GM21515 (cell line): ENCODE measurements around the gene THAP2.
A peak's percentile ranks its signal among the peaks of the same experiment; 100 is the strongest.

ENCODE experiments used
- ATAC-seq: cut with Tn5 transposase; IDR thresholded peaks from one replicate; pipeline ENCODE4 v1.9.1; 2021; ENCODE audit not compliant: unreplicated experiment

The THAP2 gene

DNA sequence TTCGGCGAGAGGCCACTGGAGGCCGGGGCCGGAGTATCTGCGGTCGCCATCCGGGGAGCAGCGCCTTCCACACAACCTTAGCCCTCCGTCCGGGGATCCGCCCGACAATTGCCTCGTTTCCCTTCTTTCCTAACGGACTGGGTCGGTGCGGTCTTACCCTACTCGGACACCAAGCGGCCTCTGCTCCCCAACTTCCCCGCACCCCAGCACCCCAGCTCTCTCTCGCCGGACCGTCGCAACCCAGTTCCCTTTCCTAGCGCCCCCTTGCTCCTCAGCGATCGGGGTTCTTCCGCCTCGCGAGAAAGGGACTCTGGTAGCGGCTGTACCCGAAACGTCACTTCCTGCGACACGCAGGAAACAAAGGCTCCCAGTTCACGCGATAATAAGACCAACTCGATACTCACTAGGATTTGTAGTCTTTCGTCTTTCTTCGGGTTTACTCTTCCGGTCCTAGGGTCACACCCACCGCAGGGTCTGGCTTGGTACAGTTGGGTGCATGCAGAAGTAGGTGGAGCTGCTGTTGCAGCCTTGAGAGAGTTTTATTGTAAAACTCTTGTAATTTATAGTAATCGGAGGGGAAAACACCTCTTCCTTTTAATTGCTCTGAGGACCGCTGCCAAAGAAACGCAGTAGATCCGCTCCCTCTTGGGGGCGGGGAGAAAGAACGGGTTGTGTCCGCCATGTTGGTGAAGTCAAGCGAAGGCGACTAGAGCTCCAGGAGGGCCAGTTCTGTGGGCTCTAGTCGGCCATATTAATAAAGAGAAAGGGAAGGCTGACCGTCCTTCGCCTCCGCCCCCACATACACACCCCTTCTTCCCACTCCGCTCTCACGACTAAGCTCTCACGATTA lies at the start of gene THAP2, which contains the start of gene ZFC3H1:
Gene THAP2, plus strand, starts transcription at position 741 of the 850 bp plus-strand sequence. CDS start 209 bp downstream, outside the sequence.
Gene ZFC3H1, minus strand, starts transcription at position 288 of the 850 bp plus-strand sequence. Its CDS starts 238 bp downstream, at position 50.
- peak; percentile 88 for ATAC-seq

GRCh38 chr12:71621938-71622337 lies 42.2 kb upstream of the THAP2 start:
- ATAC-seq = no peak

- no peak for ATAC-seq
Measured at GRCh38 chr12:71625476-71625875, 38.6 kb upstream of the THAP2 start.

DNA sequence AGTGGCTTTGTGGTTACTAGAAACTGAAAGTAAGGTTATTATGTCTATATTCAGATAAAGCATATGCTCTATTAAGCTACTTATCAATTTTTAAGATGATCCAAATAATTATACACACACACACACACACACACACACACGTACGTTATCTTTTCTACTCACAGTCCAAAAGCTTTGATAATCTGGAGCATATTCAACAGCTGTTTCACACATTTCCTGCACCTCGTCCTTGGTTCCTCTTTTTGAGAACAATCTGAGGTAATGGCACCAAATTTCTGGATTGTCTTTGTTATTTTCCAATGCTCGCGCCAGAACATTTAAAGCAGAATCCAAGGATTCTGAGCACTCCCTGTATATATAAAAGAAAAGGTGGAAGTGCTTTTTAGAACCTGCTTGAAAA lies 38.0 kb upstream of the THAP2 start:
- ATAC-seq = no peak

- no peak for ATAC-seq
Measured at GRCh38 chr12:71626768-71627167, 37.3 kb upstream of the THAP2 start.

- ATAC-seq = no peak
Measured at GRCh38 chr12:71627438-71628002, 36.6 kb upstream of the THAP2 start.

- peak; percentile 53 for ATAC-seq
Measured at GRCh38 chr12:71636704-71637115, 27.4 kb upstream of the THAP2 start.

GRCh38 chr12:71638499-71638898 lies 25.6 kb upstream of the THAP2 start:
- no peak for ATAC-seq

DNA sequence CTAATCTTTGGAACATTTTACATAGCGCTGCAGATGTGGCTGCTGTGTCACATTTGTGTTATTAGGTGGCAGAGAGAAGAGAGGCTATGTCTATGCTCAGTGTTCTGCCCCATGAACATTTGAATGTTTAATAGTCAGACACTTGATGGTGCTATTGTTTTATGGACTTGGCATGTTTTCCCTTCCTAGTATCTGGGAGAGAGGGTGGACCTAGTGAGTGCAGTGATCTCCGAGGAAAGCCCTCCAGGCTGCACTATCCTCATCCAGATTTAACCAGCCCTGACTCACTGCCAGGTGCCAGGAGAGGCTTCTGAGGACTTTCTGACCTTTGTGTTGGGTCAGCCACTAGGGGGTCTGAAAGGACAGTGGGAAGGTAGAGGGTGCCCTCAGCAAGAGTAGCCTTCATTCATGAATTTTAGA lies 24.8 kb upstream of the THAP2 start:
- peak; percentile 51 for ATAC-seq

- no peak for ATAC-seq
Measured at GRCh38 chr12:71640316-71640715, 23.8 kb upstream of the THAP2 start.

GRCh38 chr12:71641390-71641789 lies 22.7 kb upstream of the THAP2 start:
- ATAC-seq = no peak

- ATAC-seq = no peak
Measured at GRCh38 chr12:71642264-71642663, 21.8 kb upstream of the THAP2 start.

DNA sequence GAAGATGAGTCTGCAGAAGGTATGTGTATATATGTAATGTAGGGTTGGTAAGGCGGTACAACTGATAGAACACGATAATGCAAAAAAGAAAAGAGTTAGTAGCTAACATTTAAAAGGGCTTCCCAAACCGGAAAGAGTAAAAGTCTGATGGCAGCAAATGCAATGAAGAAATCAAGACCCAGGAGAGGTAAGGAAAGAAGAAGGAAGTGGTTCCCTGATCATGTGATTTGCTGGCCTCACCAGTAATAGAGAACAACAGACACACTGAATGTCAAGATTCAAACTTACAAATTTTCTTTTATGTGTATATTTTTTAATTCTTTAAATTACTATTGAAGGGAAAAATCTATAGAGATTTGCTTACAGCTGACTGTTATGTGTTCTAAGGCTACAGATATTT lies 18.8 kb upstream of the THAP2 start:
- ATAC-seq = no peak

DNA sequence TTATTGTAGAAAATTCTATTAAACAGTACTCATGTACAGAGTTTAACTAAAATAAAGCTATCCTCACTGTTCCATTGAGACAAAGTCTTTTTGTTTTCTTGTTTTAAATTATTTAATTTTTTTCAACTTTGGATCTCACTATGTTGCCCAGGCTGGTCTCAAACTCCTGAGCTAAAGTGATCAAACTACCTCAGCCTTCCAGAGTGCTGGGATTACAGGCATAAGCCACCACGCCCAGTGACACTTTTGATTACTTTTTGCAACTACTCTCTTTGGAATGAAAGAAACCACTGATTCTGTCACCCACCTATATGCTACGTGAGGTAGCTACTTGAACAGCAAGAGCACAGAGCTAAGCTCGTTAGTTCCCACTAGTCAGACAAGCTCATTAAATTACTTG lies 17.6 kb upstream of the THAP2 start:
- no peak for ATAC-seq

- ATAC-seq = no peak
Measured at GRCh38 chr12:71648537-71648936, 15.6 kb upstream of the THAP2 start.

GRCh38 chr12:71649401-71649800 lies 14.7 kb upstream of the THAP2 start:
- ATAC-seq = no peak

- ATAC-seq = no peak
Measured at GRCh38 chr12:71652656-71653055, 11.4 kb upstream of the THAP2 start.

DNA sequence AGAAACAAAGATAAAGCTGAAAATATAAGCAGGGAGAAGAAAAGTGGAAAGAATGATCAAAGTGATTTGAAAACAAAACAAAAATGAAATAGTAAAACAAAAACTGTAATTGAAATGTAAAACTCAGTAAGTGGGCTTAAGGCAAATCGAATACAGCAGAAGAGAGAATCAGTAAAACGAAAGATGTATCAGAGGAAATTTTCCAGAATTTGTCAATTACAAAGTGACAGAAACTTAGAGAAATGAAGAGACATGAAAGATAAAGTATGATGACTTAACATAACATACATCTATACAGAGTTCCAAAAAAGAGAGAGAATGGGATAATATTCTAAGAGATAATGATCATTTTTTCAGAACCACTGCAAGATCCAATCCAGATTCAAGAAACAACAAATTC lies 11.0 kb upstream of the THAP2 start:
- no peak for ATAC-seq

DNA sequence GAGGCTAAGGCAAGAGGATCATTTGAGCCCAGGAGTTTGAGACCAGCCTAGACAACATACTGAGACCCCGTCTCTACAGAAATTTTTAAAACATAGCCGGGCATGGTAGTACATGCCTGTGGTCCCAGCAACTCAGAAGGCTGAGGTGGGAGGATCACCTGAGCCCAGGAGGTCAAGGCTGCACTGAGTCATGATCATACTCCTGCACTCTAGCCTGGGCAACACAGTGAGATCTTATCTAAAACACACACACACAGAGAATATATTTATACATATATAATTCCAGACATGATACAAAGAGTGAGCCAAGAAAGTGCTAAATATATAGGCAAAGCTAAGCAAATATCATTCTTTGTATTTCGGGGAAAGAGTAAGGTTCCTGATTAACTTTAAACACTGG lies 9.9 kb upstream of the THAP2 start:
- no peak for ATAC-seq

DNA sequence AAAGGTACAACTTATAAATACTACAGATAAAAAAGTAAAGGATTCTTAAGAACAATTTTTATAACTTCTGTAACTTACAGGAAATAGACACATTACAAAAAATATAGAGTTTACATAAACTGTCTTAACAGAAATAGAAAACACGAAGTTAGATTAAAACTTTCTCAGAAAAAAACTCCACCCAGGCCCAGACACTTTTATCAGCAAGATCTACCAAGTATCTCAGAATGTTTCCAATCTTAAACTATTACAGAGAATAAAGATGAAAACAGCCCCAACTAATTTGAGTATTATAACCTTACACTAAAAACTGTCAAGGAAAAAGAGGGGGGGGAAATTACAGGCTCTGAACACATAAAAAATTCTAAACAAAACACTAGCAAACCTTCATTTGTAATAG lies 8.6 kb upstream of the THAP2 start:
- ATAC-seq = no peak

GRCh38 chr12:71655907-71656306 lies 8.2 kb upstream of the THAP2 start:
- no peak for ATAC-seq

DNA sequence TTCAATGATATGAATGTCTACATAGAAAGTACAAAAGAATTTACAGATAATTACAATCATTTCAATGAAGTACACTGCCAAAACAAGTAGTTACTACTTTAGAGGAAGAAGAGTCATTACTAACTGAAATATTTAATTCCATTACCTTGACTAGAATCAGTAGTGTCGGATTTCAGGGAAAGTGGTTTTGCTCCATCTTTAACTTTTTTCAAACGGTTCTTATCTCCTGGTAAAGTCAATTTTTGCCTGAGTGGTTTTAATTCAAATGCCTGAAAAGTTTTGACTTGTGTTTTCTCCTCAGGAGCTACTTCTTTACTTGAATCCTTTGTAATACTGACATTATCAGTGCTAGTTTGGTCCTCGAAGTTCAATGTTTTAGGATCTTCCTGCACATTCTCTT lies 7.4 kb upstream of the THAP2 start:
- no peak for ATAC-seq
